IMR-90 (cell line): ENCODE data around the gene CAV3. TPM values are rescaled to one million over a fixed set of nuclear protein-coding genes. Genes with fewer than 3 reads are reported as not detected.
A peak's percentile ranks its signal among the peaks of the same experiment; 100 is the strongest.

ENCODE experiments used
- ATAC-seq: fragments of 200-7000 bp; cut with Tn5 transposase; 2 replicates; pipeline ENCODE4 v1.9.1; 2020; ENCODE audit warnings: low read depth, mild to moderate bottlenecking, moderate library complexity
- BruUV-seq: library from RNA; stranded (reverse); fragments of 400-500 nt; replicated peaks from 2 replicates; lab custom pipeline; 2021; lab: Mats Ljungman, UMichigan
- CTCF ChIA-PET: fragments of 300-600 bp; formaldehyde crosslinking; extraction: SDS; loops from one replicate; lab custom pipeline; 2021; ENCODE audit warnings: antibody characterized with exemption; lab: Yijun Ruan, JAX
- POLR2A ChIA-PET: fragments of 300-600 bp; sonication (Branson Sonifier 250); formaldehyde crosslinking; loops from one replicate; lab custom pipeline; 2022; ENCODE audit warnings: antibody characterized with exemption; ENCODE audit not compliant: unreplicated experiment; lab: Charles Lee
- DNase-seq: peaks from one replicate; pipeline ENCODE4 v3.0.0; 2013
- H2AFZ ChIP-seq: replicated peaks from 2 replicates; pipeline ENCODE3; 2013; ENCODE audit warnings: low read length, mild to moderate bottlenecking; ENCODE audit not compliant: poor library complexity
- H2AK5ac ChIP-seq: 2 replicates; pipeline ENCODE4 v1.6.1; 2013; ENCODE audit warnings: low read depth, low read length, inconsistent platforms
- H2AK9ac ChIP-seq: replicated peaks from 2 replicates; pipeline ENCODE3; 2013; ENCODE audit warnings: mild to moderate bottlenecking, low read depth, low read length, moderate library complexity; ENCODE audit not compliant: poor library complexity
- H2BK120ac ChIP-seq: 2 replicates; pipeline ENCODE4 v1.6.1; 2013; ENCODE audit warnings: low read depth, low read length, inconsistent platforms
- H2BK15ac ChIP-seq: 3 replicates; pipeline ENCODE4 v1.6.1; 2013; ENCODE audit warnings: low read depth, low read length, inconsistent platforms
- H2BK20ac ChIP-seq: 2 replicates; pipeline ENCODE4 v1.6.1; 2013; ENCODE audit warnings: low read depth, mild to moderate bottlenecking, inconsistent platforms, low read length, moderate library complexity
- H2BK5ac ChIP-seq: 2 replicates; pipeline ENCODE4 v1.6.1; 2013; ENCODE audit warnings: mild to moderate bottlenecking, low read depth, low read length, inconsistent platforms; ENCODE audit not compliant: poor library complexity, severe bottlenecking
- H3K14ac ChIP-seq: replicated peaks from 2 replicates; pipeline ENCODE4 v1.6.1; 2013; ENCODE audit warnings: low read depth, low read length, inconsistent platforms
- H3K18ac ChIP-seq: 2 replicates; pipeline ENCODE4 v1.6.1; 2013; ENCODE audit warnings: low read depth, low read length, control low read depth
- H3K23ac ChIP-seq: 2 replicates; pipeline ENCODE4 v1.6.1; 2013; ENCODE audit warnings: low read depth, low read length, inconsistent platforms
- H3K27ac ChIP-seq: 2 replicates; pipeline ENCODE4 v1.5.1; 2013; ENCODE audit warnings: mild to moderate bottlenecking, control low read depth, low read length; ENCODE audit not compliant: insufficient read depth
- H3K27me3 ChIP-seq: 2 replicates; pipeline ENCODE4 v1.6.1; 2013; ENCODE audit warnings: low read length; ENCODE audit not compliant: control insufficient read depth, insufficient read depth
- H3K36me3 ChIP-seq: 2 replicates; pipeline ENCODE4 v1.6.1; 2013; ENCODE audit warnings: low read length, mixed read lengths; ENCODE audit not compliant: control insufficient read depth, insufficient read depth
- H3K4ac ChIP-seq: 2 replicates; pipeline ENCODE4 v1.6.1; 2013; ENCODE audit warnings: low read depth, low read length, inconsistent platforms
- H3K4me1 ChIP-seq: 2 replicates; pipeline ENCODE4 v1.6.1; 2013; ENCODE audit warnings: low read length, mixed read lengths; ENCODE audit not compliant: control insufficient read depth, insufficient read depth
- H3K4me2 ChIP-seq: 2 replicates; pipeline ENCODE4 v1.6.1; 2013; ENCODE audit warnings: low read depth, mild to moderate bottlenecking, control low read depth, low read length, moderate library complexity
- H3K4me3 ChIP-seq: 2 replicates; pipeline ENCODE4 v1.5.1; 2013; ENCODE audit warnings: low read depth, mild to moderate bottlenecking, control low read depth, low read length, moderate library complexity; ENCODE audit not compliant: insufficient read depth
- H3K56ac ChIP-seq: 2 replicates; pipeline ENCODE4 v1.6.1; 2013; ENCODE audit warnings: low read length, inconsistent platforms; ENCODE audit not compliant: insufficient read depth; ENCODE audit errors: extremely low read depth
- H3K79me1 ChIP-seq, 2 experiments: 2 replicates each; pipeline ENCODE4 v1.6.1; 2013; ENCODE audit warnings: low read length in 2 of 2, inconsistent platforms in 1 of 2, low read depth in 1 of 2
- H3K9ac ChIP-seq: 2 replicates; pipeline ENCODE4 v1.6.1; 2013; ENCODE audit warnings: low read depth, low read length, control low read depth
- H3K9me1 ChIP-seq: 2 replicates; pipeline ENCODE4 v1.6.1; 2013; ENCODE audit warnings: low read length, inconsistent platforms; ENCODE audit not compliant: insufficient read depth
- H3K9me3 ChIP-seq: 2 replicates; pipeline ENCODE4 v1.6.1; 2013; ENCODE audit warnings: low read length; ENCODE audit not compliant: control insufficient read depth, insufficient read depth
- H4K20me1 ChIP-seq: 2 replicates; pipeline ENCODE4 v1.6.1; 2013; ENCODE audit warnings: low read length, inconsistent platforms; ENCODE audit not compliant: insufficient read depth
- H4K5ac ChIP-seq: 2 replicates; pipeline ENCODE4 v1.6.1; 2013; ENCODE audit warnings: mild to moderate bottlenecking, low read depth, low read length, control low read depth
- H4K8ac ChIP-seq, 2 experiments: 2 replicates each; pipeline ENCODE4 v1.6.1; 2013; ENCODE audit warnings: low read depth in 2 of 2, low read length in 2 of 2, control low read depth in 1 of 2, inconsistent platforms in 1 of 2
- H4K91ac ChIP-seq: 2 replicates; pipeline ENCODE4 v1.6.1; 2013; ENCODE audit warnings: low read depth, low read length, inconsistent platforms; ENCODE audit not compliant: insufficient read depth
- CEBPB ChIP-seq: IDR thresholded peaks from 2 replicates; pipeline ENCODE4 v1.6.1; 2012; ENCODE audit warnings: low read depth, low read length, improper control_type of control experiment
- CTCF ChIP-seq: conservative IDR thresholded peaks from 2 replicates; pipeline ENCODE4 v1.5.1; 2012; ENCODE audit warnings: mild to moderate bottlenecking, low read depth, low read length, improper control_type of control experiment
- SMC3 ChIP-seq: fragments of 150-350 bp; IDR thresholded peaks from 2 replicates; pipeline ENCODE4 v1.6.1; 2016; ENCODE audit warnings: low read depth, mild to moderate bottlenecking, antibody characterized with exemption, low read length, moderate library complexity
- WGBS, 2 experiments: methylation state at CpG; one replicate each; pipeline versions ENCODE4 v1.1.5 to v1.1.7; 2013; ENCODE audit warnings: missing lambda C conversion rate in 2 of 2; ENCODE audit not compliant: insufficient read length in 1 of 2; ENCODE audit errors: extremely low coverage in 2 of 2; 5-methylcytosine and 5-hydroxymethylcytosine counted together
- dilution Hi-C: fragments of 300-500 bp; cut with HindIII; formaldehyde crosslinking; loops from one replicate; pipeline ENCODE4 v1.14.3; 2018; ENCODE audit warnings: low sequenced_read_pairs; ENCODE audit not compliant: unreplicated experiment
- in situ Hi-C: fragments of 300-500 bp; cut with MboI; formaldehyde crosslinking; loops from 3 replicates; pipeline ENCODE4 v1.14.3; 2019; ENCODE audit warnings: low sequenced_read_pairs, inconsistent platforms, mixed read lengths
- intact Hi-C: fragments of 100-400 bp; cut with micrococcal nuclease; formaldehyde crosslinking; loops from 2 replicates; pipeline ENCODE4 v1.10.0; 2022
- polyA plus RNA-seq, 3 experiments: library from polyadenylated mRNA; depleted of rRNA; stranded (reverse); fragments of >200 nt; gene quantifications; 2 replicates each; pipeline ENCODE4 v1.2.3, GENCODE V29; 2012; ENCODE audit warnings: low replicate concordance in 1 of 3
- total RNA-seq: library from RNA; depleted of rRNA; stranded (reverse); fragments of >200 nt; gene quantifications from 2 replicates; pipeline ENCODE4 v1.2.3, GENCODE V29; 2012

Gene CAV3
- total and polyA plus RNA-seq, 2 of the 4 experiments (the other 2 are of a cell fraction) = 0.17 to 0.36 TPM

- Histone ChIP-seq H2AK9ac (no peak overlapping the region), H4K91ac (no peak overlapping the region), H2BK15ac (no peak overlapping the region), H3K4me3 (no peak overlapping the region), H2BK120ac (no peak overlapping the region), H3K9me1 (no peaks in the 10 kb centered on the region), H3K14ac (no peak overlapping the region), H2BK20ac (no peak overlapping the region), H4K8ac (no peak overlapping the region), H3K27me3 (no peaks in the 10 kb centered on the region), H4K5ac (no peak overlapping the region), H2AK5ac (no peak overlapping the region), H3K4ac (no peak overlapping the region), H3K23ac (no peak overlapping the region), H3K79me1 (no peaks in the 10 kb centered on the region; a peak in 1 of 4 replicates), H3K56ac (no peak overlapping the region), H2BK5ac (no peak overlapping the region), H3K27ac (no peak overlapping the region), H3K9me3 (no peaks in the 10 kb centered on the region), H3K9ac (no peak overlapping the region), H3K4me1 (no peaks in the 10 kb centered on the region), H3K36me3 (no peaks in the 10 kb centered on the region), H2AFZ (no peak overlapping the region), H3K4me2 (no peak overlapping the region), H4K20me1 (no peaks in the 10 kb centered on the region), H3K18ac (no peak overlapping the region)
- ChIA-PET POLR2A (no interaction called here), CTCF (interaction anchor here (0.7 to 1.3 kb wide), 4 partner anchors 10 to 26 kb away, joined by 3 to 4 read pairs (median 3); partner anchors contain the start of gene OXTR)
- in situ Hi-C loops (loop anchor here (25.0 kb wide), 1 partner anchor 307 kb away; no protein-coding TSS in a partner anchor), intact Hi-C loops (no loop called here), dilution Hi-C loops (no loop called here)
- BruUV-seq = no TSS peak
- DNase-seq (no peak), ATAC-seq (no peak; the same call in 1 of the 2 replicates)
- WGBS, 2 experiments = 100% methylated on average over 1 of the region's 6 CpGs; no CpG with 5 or more reads in 1 of the 2 experiments
- TF ChIP-seq CTCF (0 out of 2 replicates have a peak, but pooled peaks have one; percentile 29), CEBPB (no peak), SMC3 (peak; percentile 11; the same call in 1 of the 2 replicates)
These were observed 22.1 kb downstream of the CAV3 start for GRCh38 chr3:8755564-8756237.
